Uterus (tissue), 2 donors: Measurements from ENCODE around the gene ADNP.

Experiments
- POLR2A ChIP-seq, 2 donors: fragments of 450-650 bp; IDR thresholded peaks; one replicate each; pipeline ENCODE4 v1.6.1; 2016; ENCODE audit warnings: antibody characterized with exemption in 2 of 2, mild to moderate bottlenecking in 1 of 2, moderate library complexity in 1 of 2
- TF ChIP-seq, protein P1 (sequence below), 4 experiments: fragments of 200-600 bp in 2 of 4; fragments of 450-650 bp in 2 of 4; sonication (generic) in 2 of 4; IDR thresholded peaks; one replicate each; pipeline ENCODE4 v1.5.1; 2016 to 2019; ENCODE audit warnings: antibody characterized with exemption in 4 of 4, mild to moderate bottlenecking in 2 of 4, moderate library complexity in 1 of 4

GRCh38 chr20:50928469-50928868 lies 2.8 kb downstream of the ADNP start:
- TF ChIP-seq, protein P1, sequence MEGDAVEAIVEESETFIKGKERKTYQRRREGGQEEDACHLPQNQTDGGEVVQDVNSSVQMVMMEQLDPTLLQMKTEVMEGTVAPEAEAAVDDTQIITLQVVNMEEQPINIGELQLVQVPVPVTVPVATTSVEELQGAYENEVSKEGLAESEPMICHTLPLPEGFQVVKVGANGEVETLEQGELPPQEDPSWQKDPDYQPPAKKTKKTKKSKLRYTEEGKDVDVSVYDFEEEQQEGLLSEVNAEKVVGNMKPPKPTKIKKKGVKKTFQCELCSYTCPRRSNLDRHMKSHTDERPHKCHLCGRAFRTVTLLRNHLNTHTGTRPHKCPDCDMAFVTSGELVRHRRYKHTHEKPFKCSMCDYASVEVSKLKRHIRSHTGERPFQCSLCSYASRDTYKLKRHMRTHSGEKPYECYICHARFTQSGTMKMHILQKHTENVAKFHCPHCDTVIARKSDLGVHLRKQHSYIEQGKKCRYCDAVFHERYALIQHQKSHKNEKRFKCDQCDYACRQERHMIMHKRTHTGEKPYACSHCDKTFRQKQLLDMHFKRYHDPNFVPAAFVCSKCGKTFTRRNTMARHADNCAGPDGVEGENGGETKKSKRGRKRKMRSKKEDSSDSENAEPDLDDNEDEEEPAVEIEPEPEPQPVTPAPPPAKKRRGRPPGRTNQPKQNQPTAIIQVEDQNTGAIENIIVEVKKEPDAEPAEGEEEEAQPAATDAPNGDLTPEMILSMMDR (IDR thresholded peaks at IDR 0.05) = no peak
- TF ChIP-seq POLR2A (IDR thresholded peaks at IDR 0.05) = no peak
